AG20443 (cell line): ENCODE data around the gene PCDHB16.

Source experiments
- DNase-seq: peaks from one replicate; pipeline ENCODE4 v3.0.0; 2012; ENCODE audit warnings: low spot score, mixed read lengths

Gene PCDHB16

DNA sequence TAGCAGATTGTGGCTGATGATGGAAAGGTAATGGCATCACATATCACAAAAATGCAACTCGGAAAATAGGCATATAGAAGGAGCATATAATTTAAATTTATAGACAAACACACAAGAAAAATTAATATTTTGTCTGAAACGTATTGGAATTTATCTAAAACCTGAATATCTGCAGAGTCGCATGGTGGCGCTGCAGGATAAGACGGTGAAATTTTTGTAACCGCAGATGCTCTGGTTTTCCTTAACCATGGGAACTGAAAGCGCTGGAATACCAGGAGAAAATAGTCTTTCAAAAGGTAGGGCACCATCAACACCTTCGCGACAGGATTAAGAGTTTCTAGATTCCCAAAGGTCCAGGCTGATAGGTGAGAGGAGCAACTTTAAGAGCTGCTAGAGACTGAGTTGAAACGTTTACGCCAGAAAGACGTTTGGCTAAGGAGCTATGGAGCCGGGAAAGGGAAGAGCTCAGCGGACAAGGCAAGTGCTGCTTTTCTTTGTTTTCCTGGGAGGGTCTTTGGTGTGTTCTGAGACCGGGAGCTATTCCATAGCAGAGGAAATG, 52.0 kb downstream of the PCDHB16 start:
- peak; percentile 11 for DNase-seq
